COLO829 (cell line): ENCODE results near the gene GNG13.
"Not testable (repeated sequence)": the region's sequence is repeated elsewhere in the genome, so short reads cannot be mapped to it uniquely, and the experiment has no call there.

ENCODE experiments used
- DNase-seq: peaks from one replicate; pipeline ENCODE4 v3.0.0; 2012; ENCODE audit warnings: low spot score

Gene GNG13

DNA sequence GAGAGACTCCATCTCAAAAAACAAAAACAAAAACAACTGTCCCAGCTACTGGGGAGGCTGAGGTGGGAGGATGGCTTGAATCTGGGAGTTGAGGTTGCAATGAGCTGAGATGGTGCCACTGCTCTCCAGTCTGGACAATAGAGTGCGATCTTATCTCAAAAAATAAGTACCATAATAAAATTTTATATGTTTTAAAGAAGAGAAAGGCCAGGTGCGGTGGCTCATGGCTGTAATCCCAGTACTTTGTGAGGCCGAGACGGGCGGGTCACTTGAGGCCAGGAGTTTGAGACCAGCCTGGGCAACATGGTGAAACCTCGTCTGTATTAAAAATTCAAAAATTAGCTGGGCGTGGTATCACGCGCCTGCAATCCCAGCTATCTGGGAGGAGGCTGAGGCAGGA lies 23.7 kb downstream of the GNG13 start:
- no peak for DNase-seq

DNA sequence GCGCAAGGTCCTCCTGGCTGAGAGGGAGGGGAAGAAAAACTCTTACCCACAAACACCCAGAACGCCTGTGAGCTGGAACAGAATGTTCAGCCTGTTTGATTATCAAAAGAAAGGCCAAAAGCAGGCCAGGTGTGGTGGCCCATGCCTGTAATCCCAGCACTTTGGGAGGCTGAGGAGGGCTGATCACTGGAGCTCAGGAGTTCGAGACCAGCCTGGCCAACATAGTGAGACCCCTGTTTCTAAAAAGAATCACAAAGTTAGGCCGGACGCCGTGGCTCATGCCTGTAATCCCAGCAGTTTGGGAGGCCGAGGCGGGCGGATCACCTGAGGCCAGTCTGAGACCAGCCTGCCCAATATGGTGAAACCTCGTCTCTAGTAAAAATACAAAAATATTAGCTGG lies 24.2 kb downstream of the GNG13 start:
- DNase-seq: not testable (repeated sequence)

DNA sequence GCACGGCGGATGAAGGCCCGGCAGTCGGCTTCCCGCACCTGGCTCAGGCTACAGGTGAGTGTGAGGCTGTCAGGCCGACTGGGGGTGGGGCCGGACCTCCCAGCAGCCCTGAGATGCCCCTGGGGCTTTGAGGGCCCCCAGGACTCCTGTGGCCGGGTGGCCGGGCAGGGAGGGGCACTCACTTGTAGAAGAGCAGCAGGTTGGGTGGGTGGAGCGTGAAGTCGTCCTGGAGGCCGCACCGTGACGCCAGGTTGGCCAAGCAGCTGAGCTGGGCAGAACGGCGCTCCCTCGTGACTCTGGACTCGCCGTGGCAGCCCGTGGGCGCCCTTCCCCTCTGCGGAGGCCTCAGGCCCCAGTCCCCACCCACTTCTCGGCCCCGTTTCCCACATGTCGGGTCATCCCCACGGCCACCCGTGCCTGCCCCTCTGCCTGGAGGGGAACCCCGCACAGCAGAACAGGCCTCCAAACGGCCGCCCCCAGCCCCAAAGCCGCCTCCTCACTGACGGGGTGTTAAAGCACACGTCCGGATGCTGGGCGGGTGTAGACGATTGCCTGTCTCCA lies 25.2 kb downstream of the GNG13 start:
- no peak for DNase-seq

DNA sequence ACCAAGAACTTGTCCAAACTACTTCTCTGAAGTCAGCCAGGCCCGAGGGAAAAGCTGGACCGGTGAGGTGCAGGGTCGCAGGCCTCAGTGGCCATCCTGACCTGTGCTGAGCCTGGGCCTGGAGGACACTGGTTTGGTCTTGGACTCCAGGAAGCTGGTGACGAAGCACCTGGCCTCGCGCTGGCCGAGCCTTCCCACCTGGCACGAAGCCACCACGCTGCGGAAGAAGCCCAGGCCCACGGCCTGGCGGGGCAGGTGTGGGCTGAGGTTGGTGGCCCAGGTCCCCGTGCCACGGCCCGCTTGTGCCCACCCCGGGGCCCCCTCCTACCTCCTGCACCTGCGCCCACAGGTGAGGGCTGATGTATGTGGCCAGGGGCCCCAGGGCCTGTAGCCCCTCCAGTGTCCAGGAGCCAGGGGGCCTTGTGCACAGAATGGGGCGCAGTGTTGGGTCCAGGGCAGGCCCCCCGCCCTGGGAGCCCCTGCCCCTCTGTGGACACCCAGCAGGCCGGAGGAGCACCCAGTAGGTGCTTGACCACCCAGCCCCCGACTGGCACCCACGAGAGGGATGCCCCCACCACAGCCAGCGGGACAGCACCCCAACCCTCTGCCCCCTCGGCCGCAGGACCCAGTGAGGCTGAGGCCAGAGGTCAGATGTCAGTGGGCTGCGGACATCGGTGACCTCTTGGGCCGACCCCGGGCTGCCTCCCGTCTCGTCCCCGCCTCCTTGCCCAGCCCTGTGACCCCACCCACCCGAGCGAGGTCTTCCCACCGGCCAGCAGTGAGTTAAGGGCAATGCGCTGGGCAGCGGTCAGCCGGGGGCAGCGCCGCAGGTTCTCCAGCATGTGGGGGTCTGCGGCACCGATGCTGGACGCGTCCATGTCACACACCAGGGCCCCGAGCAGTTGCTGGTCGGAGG lies 26.2 kb downstream of the GNG13 start:
- no peak for DNase-seq

DNA sequence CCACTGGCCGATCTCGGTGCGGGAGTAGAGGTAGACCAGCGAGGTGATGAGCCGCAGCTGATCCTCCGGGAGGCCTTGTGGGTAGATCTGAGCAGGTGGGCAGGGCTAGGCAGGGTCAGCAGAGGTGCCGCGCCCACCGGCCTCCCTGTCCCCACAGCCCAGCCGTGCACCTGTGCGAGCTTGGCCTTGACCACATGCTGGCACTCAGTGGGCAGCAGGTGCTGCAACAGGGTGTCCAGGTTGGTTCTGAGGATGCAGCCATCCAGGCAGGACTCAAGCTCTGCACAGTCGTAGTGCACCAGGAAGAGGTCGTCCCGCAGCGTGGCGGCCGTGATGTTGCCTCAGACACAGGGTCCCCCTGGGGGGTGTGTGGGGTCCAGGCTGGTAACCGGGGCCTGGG lies 27.6 kb downstream of the GNG13 start:
- no peak for DNase-seq

DNA sequence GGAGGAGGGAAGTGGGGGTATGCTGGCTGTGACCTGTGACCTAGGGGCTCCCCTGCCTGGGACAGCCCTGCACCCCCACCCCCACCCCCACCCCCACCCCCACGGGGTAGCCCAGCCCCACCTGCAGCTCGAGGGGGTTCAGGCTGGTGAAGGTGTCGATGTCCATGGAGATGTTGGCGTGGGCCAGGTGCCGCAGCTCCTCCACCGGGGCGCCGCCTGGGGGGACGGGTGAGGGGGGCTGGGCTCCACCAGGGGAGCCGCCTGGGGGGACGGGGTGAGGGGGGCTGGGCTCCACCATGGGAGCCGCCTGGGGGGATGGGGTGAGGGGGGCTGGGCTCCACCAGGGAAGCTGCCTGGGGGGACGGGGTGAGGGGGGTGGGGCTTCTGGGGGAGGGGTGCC lies 30.1 kb downstream of the GNG13 start:
- no peak for DNase-seq

DNA sequence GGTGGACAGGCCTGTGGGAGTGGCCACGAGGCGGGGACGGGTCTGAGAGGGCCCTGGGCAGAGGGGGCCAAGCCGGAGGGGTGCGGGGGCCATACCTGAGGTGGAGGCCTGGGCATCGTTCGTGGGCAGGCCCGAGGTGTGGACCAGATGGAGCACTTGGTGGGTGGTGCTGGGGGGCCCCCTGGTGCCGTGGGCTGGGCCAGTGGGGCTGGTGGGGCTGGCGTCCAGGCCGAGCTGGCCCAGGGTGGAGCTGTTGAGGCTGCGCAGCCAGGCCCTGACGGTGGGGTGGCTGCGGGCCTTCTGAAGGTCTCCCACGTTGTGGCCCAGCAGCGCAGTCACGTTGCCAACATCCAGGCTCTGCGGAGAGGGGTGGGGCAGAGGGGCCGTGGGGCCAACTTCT lies 30.6 kb downstream of the GNG13 start:
- no peak for DNase-seq

DNA sequence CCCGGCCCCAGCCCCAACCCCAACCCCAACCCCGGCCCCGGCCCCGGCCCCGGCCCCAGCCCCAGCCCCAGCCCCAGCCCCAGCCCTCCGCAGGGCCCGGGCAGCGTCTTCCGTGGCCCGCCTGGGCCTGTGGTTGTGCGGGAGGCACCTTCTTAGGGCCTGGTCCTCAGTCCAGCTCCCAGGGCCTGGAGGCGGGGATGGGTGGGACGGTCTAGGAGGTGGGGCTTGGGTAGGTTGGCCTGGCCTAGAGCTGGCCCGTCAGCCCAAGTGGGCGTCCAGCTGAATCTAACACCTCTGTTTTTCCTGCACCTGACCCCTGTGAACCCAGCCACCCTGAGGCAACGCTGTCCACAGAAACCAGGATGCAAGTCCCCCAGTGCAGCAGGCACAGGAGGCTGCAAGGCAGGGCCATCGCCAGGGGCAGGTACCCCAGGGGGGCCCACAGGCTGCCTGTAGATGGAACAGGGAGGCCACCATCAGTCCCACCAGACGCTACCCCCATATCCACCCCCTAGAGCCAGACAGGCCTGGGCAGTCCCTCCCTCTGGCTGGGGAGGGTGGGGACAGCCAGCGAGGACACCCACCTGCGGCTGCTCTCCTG lies 31.2 kb downstream of the GNG13 start:
- no peak for DNase-seq

DNA sequence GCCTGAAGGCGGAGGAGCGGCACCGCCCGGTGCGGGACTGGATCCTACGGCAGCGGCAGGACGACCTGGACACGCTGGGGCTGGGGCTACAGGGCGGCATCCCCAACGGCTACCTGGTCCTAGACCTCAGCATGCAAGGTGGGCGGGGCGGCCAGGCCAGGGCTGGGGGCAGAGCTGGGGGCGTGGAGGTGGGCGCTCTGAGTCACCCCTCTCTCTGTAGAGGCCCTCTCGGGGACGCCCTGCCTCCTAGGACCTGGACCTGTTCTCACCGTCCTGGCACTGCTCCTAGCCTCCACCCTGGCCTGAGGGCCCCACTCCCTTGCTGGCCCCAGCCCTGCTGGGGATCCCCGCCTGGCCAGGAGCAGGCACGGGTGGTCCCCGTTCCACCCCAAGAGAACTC lies 32.1 kb downstream of the GNG13 start:
- no peak for DNase-seq

DNA sequence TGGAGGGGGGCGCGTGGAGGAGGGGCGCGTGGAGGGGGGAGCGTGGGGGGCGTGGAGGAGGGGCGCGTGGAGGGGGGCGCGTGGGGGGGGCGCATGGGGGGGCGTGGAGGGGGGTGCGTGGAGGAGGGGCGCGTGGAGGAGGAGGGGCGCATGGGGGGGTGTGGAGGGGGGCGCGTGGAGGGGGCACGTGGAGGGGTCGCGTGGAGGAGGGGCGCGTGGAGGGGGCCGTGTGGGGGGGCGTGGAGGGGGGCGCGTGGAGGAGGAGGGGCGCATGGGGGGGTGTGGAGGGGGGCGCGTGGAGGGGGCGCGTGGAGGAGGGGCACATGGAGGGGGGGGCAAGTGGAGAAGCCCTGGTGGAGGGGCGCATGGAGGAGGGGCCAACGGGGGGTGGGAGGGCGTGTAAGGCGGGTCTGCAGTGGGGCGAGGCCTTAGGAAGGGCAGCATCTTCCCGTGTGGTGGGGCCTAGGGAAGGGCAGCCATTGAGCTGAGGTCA lies 32.7 kb downstream of the GNG13 start:
- no peak for DNase-seq

DNA sequence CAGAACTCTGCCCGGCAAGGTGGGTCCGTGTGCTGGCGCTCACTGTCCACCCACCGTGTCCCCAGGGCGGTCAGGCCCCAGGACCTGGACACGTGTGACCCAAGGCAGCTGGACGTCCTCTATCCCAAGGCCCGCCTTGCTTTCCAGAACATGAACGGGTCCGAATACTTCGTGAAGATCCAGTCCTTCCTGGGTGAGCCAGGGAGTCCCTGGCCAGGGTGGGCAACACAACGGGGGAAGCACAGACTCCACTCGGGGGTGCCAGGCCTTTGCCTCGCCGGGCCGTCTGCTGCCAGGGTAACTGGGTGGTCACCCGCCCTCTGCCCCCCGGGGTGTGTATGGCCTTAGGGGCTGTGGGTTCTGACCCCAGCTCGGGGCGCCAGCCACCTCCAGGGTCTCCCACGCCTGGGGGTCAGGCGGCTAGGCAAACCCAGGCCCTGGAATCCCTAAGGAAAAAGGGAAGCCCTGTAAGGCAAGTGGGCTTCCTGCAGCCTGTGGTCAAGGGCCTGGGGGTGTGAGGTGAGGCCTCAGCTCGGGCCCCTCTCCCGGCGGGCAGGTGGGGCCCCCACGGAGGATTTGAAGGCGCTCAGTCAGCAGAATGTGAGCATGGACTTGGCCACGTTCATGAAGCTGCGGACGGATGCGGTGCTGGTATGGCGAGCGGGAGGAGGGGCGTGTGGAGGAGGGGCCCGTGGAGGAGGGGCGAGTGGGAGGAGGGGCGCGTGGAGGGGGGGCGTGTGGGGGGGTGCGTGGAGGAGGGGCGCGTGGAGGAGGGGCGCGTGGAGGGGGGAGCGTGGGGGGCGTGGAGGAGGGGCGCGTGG lies 33.5 kb downstream of the GNG13 start:
- DNase-seq: no peak

DNA sequence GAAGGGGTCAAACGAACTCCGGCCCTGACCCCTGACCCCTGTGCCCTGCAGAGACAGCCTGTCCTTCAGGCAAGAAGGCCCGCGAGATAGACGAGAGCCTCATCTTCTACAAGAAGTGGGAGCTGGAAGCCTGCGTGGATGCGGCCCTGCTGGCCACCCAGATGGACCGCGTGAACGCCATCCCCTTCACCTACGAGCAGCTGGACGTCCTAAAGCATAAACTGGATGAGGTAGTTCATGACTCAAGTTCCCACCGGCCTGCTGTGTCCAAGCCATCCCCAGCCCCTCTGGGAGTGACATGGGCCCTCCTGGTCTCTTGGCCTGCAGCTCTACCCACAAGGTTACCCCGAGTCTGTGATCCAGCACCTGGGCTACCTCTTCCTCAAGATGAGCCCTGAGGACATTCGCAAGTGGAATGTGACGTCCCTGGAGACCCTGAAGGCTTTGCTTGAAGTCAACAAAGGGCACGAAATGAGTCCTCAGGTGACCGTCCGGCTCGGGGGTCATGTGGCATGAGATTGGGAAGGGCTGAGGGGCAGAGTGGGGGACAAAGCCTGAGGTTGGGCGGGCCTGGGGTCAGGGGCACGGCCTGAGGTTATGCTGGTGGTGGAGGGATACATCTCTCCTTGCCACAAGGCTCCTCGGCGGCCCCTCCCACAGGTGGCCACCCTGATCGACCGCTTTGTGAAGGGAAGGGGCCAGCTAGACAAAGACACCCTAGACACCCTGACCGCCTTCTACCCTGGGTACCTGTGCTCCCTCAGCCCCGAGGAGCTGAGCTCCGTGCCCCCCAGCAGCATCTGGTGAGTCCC lies 34.3 kb downstream of the GNG13 start:
- DNase-seq: no peak

DNA sequence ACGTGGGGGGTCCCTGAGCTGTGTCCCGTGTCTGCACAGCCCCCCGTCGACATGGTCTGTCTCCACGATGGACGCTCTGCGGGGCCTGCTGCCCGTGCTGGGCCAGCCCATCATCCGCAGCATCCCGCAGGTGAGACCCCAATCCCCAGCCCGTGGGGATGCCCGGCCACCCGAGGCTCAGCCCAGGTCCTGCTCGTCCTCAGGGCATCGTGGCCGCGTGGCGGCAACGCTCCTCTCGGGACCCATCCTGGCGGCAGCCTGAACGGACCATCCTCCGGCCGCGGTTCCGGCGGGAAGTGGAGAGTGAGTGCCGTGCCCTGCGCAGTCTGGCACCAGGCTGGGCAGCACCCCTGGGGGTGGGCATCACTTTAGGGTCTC lies 35.1 kb downstream of the GNG13 start:
- DNase-seq: no peak

DNA sequence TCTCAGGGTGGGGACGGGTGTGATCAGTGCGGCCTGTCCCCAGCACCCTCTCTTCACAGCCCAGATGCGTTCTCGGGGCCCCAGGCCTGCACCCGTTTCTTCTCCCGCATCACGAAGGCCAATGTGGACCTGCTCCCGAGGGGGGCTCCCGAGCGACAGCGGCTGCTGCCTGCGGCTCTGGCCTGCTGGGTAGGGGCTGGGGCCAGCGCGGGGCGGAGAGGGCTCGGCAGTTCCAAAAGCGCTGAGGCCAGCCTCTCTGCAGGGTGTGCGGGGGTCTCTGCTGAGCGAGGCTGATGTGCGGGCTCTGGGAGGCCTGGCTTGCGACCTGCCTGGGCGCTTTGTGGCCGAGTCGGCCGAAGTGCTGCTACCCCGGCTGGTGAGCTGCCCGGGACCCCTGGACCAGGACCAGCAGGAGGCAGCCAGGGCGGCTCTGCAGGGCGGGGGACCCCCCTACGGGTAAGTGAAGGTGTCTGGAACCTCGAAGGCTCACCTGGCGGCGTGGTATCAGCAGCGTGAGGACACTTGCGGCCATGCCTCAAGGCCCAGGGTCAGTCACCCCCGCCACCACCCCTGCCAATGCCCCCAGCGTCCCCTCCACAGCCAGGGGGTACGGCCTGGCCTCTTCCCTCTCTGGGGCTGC lies 35.6 kb downstream of the GNG13 start:
- DNase-seq: no peak

DNA sequence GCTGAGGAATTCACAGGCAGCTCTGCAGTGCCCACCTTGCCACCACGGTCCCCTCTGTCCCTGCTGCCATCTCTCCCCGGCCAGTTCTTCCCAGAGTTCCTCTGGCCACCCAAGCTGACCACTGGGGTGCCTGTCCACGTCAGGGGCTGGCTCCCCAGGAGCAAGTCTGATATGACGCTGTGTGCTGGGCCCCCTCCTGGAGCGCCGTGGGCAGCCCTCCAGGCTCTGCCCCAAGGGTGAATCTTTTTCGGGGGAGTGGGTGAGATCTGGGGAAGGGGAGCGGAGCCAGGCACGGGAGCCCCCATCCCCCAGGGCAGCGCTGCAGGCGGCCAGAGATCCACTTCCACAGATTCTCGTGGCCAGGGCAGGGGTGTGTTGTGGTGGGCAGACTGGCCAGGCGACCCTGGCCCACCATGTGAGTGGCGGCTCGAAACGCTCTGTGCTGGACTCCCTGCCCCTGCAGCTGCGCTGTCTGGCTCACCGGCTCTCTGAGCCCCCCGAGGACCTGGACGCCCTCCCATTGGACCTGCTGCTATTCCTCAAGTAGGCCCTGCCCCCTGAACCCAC lies 36.3 kb downstream of the GNG13 start:
- no peak for DNase-seq

DNA sequence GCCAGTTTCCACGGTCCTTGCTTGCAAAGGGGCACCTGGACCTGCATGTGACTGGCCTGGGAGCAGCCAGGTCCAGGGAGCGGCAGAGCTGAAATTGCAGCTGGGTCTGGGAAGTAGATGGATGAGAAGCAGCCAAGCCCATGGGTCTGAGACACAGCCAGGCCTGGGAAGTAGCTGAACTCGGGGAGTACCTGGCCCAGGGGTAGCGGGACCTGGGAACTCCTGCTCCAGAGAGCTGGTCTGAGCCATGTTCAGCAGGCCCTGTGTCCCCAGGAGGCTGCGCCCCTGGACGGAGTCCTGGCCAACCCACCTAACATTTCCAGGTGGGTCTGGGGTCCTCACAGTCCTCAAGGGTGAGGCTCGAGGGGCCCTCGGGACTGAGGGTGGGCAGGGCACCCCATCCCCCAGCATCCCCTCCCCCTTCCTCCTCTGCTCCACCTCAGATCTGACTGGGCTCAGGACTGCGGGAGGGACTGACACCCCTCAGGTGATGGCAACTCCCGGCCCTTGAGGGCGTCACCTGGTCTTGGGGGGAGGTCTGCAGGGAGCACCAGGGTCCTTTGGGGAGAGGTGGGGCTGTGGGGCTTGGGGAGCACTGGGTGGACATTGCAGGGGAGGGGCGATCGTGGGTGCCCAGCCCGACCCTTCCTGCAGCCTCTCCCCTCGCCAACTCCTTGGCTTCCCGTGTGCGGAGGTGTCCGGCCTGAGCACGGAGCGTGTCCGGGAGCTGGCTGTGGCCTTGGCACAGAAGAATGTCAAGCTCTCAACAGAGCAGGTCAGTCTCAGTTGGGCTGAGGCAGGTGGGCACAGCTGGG lies 37.0 kb downstream of the GNG13 start:
- no peak for DNase-seq

DNA sequence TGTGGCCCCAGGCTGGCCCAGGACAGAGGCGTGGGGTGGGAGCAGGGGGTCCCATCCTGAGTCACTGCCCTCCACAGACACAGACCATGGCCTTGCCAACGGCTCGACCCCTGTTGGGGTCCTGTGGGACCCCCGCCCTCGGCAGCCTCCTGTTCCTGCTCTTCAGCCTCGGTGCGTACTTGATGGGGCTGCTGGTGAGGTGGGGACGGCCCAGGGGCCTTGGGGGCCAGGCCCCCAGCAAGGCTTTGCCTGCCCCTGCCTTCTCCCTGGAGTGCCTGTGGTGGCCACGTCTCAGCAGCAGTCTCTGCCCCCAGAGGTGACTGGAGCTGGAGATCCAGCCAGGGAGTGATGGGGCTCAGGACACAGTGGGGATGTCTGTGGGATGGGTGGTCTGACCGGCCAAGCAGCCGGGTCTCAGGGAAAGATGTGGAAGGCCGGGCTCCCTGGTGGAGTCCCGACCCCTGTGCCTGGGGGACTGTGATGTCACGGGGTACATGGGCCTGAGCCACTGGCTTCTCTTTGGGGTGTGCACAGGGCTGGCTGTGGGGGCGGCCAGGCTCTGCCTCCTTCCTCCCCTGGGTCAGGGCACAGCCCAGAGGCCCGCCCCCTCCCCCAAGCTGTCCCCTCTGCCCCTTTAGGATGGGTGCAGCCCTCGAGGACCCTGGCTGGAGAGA lies 37.8 kb downstream of the GNG13 start:
- no peak for DNase-seq

DNA sequence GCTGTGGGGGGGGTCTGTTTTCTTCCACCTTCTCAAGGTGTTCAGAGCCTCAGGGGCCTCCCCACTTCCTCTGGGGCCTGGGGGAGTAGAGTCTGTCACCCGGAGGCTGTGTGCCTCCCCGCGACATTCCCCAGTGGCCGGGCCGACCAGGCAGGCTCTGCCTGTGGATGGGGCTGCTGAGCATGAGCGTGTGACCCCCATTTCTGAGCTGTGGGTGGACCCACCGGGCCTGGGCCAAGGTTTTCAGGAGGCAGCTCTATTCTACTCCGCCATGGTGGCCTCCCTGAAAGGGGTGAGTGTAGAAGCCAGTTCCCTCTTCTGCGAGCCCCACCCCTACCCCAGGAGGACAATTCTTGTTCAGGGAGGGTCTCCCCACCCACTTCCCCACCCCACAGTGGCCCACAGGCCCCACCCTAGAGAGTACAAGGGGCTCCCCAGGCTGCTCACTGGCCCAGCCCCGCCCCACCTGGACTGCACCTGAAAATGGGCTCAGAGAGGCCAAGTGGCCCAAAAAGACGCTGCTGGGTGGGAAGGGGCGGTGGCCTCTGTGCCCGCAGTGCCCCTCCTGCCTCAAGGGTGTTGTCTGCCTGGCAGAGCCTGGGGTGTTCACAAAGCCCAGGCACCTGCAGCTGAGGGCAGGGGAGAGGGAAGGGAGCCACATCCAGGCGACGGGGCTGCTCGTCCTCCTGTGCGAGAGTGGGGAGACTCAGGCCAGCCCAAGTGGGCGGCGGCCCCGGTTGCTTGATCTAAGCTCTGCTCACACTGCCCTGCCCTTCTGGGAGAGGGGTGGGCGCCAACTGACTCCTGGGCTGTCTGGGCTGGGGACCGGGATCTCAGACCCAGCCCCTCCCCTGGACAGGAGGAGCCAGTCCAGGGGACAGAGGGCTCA lies 38.7 kb downstream of the GNG13 start:
- no peak for DNase-seq
